Ovary (tissue), 3 donors: Measurements from ENCODE around the gene ITPR1.

Source experiments
- POLR2A ChIP-seq: fragments of 450-650 bp; IDR thresholded peaks from one replicate; pipeline ENCODE4 v1.6.1; 2017; ENCODE audit warnings: antibody characterized with exemption, mild to moderate bottlenecking, moderate library complexity
- TF ChIP-seq, protein P1 (sequence below), 3 donors: fragments of 450-650 bp in 2 of 3; fragments of 200-600 bp in 1 of 3; IDR thresholded peaks; one replicate each; pipeline versions ENCODE4 v1.5.1 to v1.8.0; 2016 to 2022; ENCODE audit warnings: antibody characterized with exemption in 3 of 3, mild to moderate bottlenecking in 1 of 3
- donor health status: DM: no; HTN: no; CAD: no.

DNA sequence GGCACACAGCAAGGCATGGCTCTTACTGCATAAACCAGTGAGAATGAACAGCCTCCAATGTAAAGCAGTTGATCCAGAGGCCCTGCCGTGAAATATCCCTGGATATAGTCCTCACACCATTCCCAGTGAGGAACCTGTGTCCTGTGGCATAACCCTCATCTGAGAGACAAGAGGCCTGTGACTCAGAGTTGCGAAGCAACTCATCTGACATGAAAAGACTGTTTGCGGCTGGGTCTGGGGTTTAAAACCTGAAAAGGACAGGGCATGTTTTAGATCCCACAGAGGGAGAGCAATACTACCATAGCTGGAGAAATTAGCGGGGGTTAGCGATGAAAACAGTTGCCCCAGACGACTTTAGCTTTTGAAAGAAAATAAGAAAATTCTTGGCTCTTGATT lies 320.8 kb downstream of the ITPR1 start:
- TF ChIP-seq, protein P1, sequence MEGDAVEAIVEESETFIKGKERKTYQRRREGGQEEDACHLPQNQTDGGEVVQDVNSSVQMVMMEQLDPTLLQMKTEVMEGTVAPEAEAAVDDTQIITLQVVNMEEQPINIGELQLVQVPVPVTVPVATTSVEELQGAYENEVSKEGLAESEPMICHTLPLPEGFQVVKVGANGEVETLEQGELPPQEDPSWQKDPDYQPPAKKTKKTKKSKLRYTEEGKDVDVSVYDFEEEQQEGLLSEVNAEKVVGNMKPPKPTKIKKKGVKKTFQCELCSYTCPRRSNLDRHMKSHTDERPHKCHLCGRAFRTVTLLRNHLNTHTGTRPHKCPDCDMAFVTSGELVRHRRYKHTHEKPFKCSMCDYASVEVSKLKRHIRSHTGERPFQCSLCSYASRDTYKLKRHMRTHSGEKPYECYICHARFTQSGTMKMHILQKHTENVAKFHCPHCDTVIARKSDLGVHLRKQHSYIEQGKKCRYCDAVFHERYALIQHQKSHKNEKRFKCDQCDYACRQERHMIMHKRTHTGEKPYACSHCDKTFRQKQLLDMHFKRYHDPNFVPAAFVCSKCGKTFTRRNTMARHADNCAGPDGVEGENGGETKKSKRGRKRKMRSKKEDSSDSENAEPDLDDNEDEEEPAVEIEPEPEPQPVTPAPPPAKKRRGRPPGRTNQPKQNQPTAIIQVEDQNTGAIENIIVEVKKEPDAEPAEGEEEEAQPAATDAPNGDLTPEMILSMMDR (IDR thresholded peaks at IDR 0.05), result no peak
- no peak for TF ChIP-seq POLR2A
